HG03558 (cell line): Measurements from ENCODE around the gene L3MBTL4.

Experiments
- ATAC-seq: cut with Tn5 transposase; IDR thresholded peaks from one replicate; pipeline ENCODE4 v1.9.1; 2021; ENCODE audit warnings: moderate number of reproducible peaks; ENCODE audit not compliant: unreplicated experiment; ENCODE audit errors: extremely low read depth

L3MBTL4 gene

GRCh38 chr18:6368017-6368416 is 46.7 kb downstream of the L3MBTL4 start:
- ATAC-seq, result no peak

- ATAC-seq, result no peak
Measured at GRCh38 chr18:6367208-6367607, 47.5 kb downstream of the L3MBTL4 start.

- no peak for ATAC-seq
Measured at GRCh38 chr18:6366776-6367175, 47.9 kb downstream of the L3MBTL4 start.

GRCh38 chr18:6365385-6365784 is 49.3 kb downstream of the L3MBTL4 start:
- ATAC-seq, result no peak

GRCh38 chr18:6363216-6363615 is 51.5 kb downstream of the L3MBTL4 start:
- peak; percentile 57 for ATAC-seq

GRCh38 chr18:6362559-6363129 is 52.1 kb downstream of the L3MBTL4 start:
- ATAC-seq, result no peak

- no peak for ATAC-seq
Measured at GRCh38 chr18:6357668-6358067, 57.0 kb downstream of the L3MBTL4 start.

GRCh38 chr18:6355789-6356589 is 58.7 kb downstream of the L3MBTL4 start:
- no peak for ATAC-seq

- ATAC-seq, result no peak
Measured at GRCh38 chr18:6352275-6352674, 62.4 kb downstream of the L3MBTL4 start.

- no peak for ATAC-seq
Measured at GRCh38 chr18:6342990-6343389, 71.7 kb downstream of the L3MBTL4 start.

GRCh38 chr18:6341709-6342108 is 73.0 kb downstream of the L3MBTL4 start:
- no peak for ATAC-seq

- no peak for ATAC-seq
Measured at GRCh38 chr18:6341303-6341702, 73.4 kb downstream of the L3MBTL4 start.

- ATAC-seq, result no peak
Measured at GRCh38 chr18:6340121-6340520, 74.6 kb downstream of the L3MBTL4 start.

- no peak for ATAC-seq
Measured at GRCh38 chr18:6336239-6336638, 78.5 kb downstream of the L3MBTL4 start.

- ATAC-seq, result no peak
Measured at GRCh38 chr18:6333981-6334380, 80.7 kb downstream of the L3MBTL4 start.

- ATAC-seq, result no peak
Measured at GRCh38 chr18:6331872-6332271, 82.8 kb downstream of the L3MBTL4 start.

GRCh38 chr18:6330786-6331185 is 83.9 kb downstream of the L3MBTL4 start:
- ATAC-seq, result no peak

GRCh38 chr18:6328621-6329010 is 86.1 kb downstream of the L3MBTL4 start:
- no peak for ATAC-seq

GRCh38 chr18:6327895-6328620 is 86.7 kb downstream of the L3MBTL4 start:
- ATAC-seq, result no peak

GRCh38 chr18:6327485-6327884 is 87.2 kb downstream of the L3MBTL4 start:
- no peak for ATAC-seq

GRCh38 chr18:6326566-6326965 is 88.1 kb downstream of the L3MBTL4 start:
- no peak for ATAC-seq
